ENCODE results near the gene RGS7.

The RGS7 gene

GRCh38 chr1:241034203-241034936 is 322.6 kb downstream of the RGS7 start:
- DNase-seq (ENCODE audit: low read depth): no peak
- no peak overlapping the region for H3K4me3 ChIP-seq (ENCODE audit: low read depth, low read length)
- TF ChIP-seq CTCF (IDR thresholded peaks at IDR 0.05; ENCODE audit: insufficient read depth, low read depth, low read length, missing control alignments): no peak

- no peak for DNase-seq (ENCODE audit: low read depth)
- TF ChIP-seq CTCF (IDR thresholded peaks at IDR 0.05; ENCODE audit: insufficient read depth, low read depth, low read length, missing control alignments): no peak
- no peak overlapping the region for H3K4me3 ChIP-seq (ENCODE audit: low read depth, low read length)
These were observed 332.2 kb downstream of the RGS7 start for GRCh38 chr1:241024834-241025233.

GRCh38 chr1:241022366-241022765 is 334.6 kb downstream of the RGS7 start:
- TF ChIP-seq CTCF (IDR thresholded peaks at IDR 0.05; ENCODE audit: insufficient read depth, low read depth, low read length, missing control alignments): no peak
- DNase-seq (ENCODE audit: low read depth): no peak
- no peak overlapping the region for H3K4me3 ChIP-seq (ENCODE audit: low read depth, low read length)

- H3K4me3 ChIP-seq (ENCODE audit: low read depth, low read length): no peak overlapping the region
- no peak for TF ChIP-seq CTCF (IDR thresholded peaks at IDR 0.05; ENCODE audit: insufficient read depth, low read depth, low read length, missing control alignments)
- no peak for DNase-seq (ENCODE audit: low read depth)
These were observed 335.9 kb downstream of the RGS7 start for GRCh38 chr1:241020851-241021697.

- DNase-seq (ENCODE audit: low read depth): no peak
- no peak for TF ChIP-seq CTCF (IDR thresholded peaks at IDR 0.05; ENCODE audit: insufficient read depth, low read depth, low read length, missing control alignments)
These were observed 344.2 kb downstream of the RGS7 start for GRCh38 chr1:241012708-241013340.

GRCh38 chr1:241007668-241008067 is 349.3 kb downstream of the RGS7 start:
- TF ChIP-seq CTCF (IDR thresholded peaks at IDR 0.05; ENCODE audit: insufficient read depth, low read depth, low read length, missing control alignments): no peak
- DNase-seq (ENCODE audit: low read depth): no peak
- H3K4me3 ChIP-seq (ENCODE audit: low read depth, low read length): no peak overlapping the region

More at GRCh38 chr1:241012708-241013340, 344.2 kb downstream of the RGS7 start:
- no peak overlapping the region for H3K4me3 ChIP-seq (ENCODE audit: low read depth, low read length)
